IMR-90 (cell line): Measurements from ENCODE around the gene IDH3B. TPM values are rescaled to one million over a fixed set of nuclear protein-coding genes. Genes with fewer than 3 reads are reported as not detected.
"Not testable (repeated sequence)": the region's sequence is repeated elsewhere in the genome, so short reads cannot be mapped to it uniquely, and the experiment has no call there.

Experiments used
- ATAC-seq: fragments of 200-7000 bp; cut with Tn5 transposase; 2 replicates; pipeline ENCODE4 v1.9.1; 2020; ENCODE audit warnings: low read depth, mild to moderate bottlenecking, moderate library complexity
- BruUV-seq: library from RNA; stranded (reverse); fragments of 400-500 nt; replicated peaks from 2 replicates; lab custom pipeline; 2021; lab: Mats Ljungman, UMichigan
- CTCF ChIA-PET: fragments of 300-600 bp; formaldehyde crosslinking; extraction: SDS; loops from one replicate; lab custom pipeline; 2021; ENCODE audit warnings: antibody characterized with exemption; lab: Yijun Ruan, JAX
- POLR2A ChIA-PET: fragments of 300-600 bp; sonication (Branson Sonifier 250); formaldehyde crosslinking; loops from one replicate; lab custom pipeline; 2022; ENCODE audit warnings: antibody characterized with exemption; ENCODE audit not compliant: unreplicated experiment; lab: Charles Lee
- DNase-seq: peaks from one replicate; pipeline ENCODE4 v3.0.0; 2013
- H2AFZ ChIP-seq: replicated peaks from 2 replicates; pipeline ENCODE3; 2013; ENCODE audit warnings: low read length, mild to moderate bottlenecking; ENCODE audit not compliant: poor library complexity
- H2AK5ac ChIP-seq: 2 replicates; pipeline ENCODE4 v1.6.1; 2013; ENCODE audit warnings: low read depth, low read length, inconsistent platforms
- H2AK9ac ChIP-seq: replicated peaks from 2 replicates; pipeline ENCODE3; 2013; ENCODE audit warnings: mild to moderate bottlenecking, low read depth, low read length, moderate library complexity; ENCODE audit not compliant: poor library complexity
- H2BK120ac ChIP-seq: 2 replicates; pipeline ENCODE4 v1.6.1; 2013; ENCODE audit warnings: low read depth, low read length, inconsistent platforms
- H2BK15ac ChIP-seq: 3 replicates; pipeline ENCODE4 v1.6.1; 2013; ENCODE audit warnings: low read depth, low read length, inconsistent platforms
- H2BK20ac ChIP-seq: 2 replicates; pipeline ENCODE4 v1.6.1; 2013; ENCODE audit warnings: low read depth, mild to moderate bottlenecking, inconsistent platforms, low read length, moderate library complexity
- H2BK5ac ChIP-seq: 2 replicates; pipeline ENCODE4 v1.6.1; 2013; ENCODE audit warnings: mild to moderate bottlenecking, low read depth, low read length, inconsistent platforms; ENCODE audit not compliant: poor library complexity, severe bottlenecking
- H3K14ac ChIP-seq: replicated peaks from 2 replicates; pipeline ENCODE4 v1.6.1; 2013; ENCODE audit warnings: low read depth, low read length, inconsistent platforms
- H3K18ac ChIP-seq: 2 replicates; pipeline ENCODE4 v1.6.1; 2013; ENCODE audit warnings: low read depth, low read length, control low read depth
- H3K23ac ChIP-seq: 2 replicates; pipeline ENCODE4 v1.6.1; 2013; ENCODE audit warnings: low read depth, low read length, inconsistent platforms
- H3K27ac ChIP-seq: 2 replicates; pipeline ENCODE4 v1.5.1; 2013; ENCODE audit warnings: mild to moderate bottlenecking, control low read depth, low read length; ENCODE audit not compliant: insufficient read depth
- H3K27me3 ChIP-seq: 2 replicates; pipeline ENCODE4 v1.6.1; 2013; ENCODE audit warnings: low read length; ENCODE audit not compliant: control insufficient read depth, insufficient read depth
- H3K36me3 ChIP-seq: 2 replicates; pipeline ENCODE4 v1.6.1; 2013; ENCODE audit warnings: low read length, mixed read lengths; ENCODE audit not compliant: control insufficient read depth, insufficient read depth
- H3K4ac ChIP-seq: 2 replicates; pipeline ENCODE4 v1.6.1; 2013; ENCODE audit warnings: low read depth, low read length, inconsistent platforms
- H3K4me1 ChIP-seq: 2 replicates; pipeline ENCODE4 v1.6.1; 2013; ENCODE audit warnings: low read length, mixed read lengths; ENCODE audit not compliant: control insufficient read depth, insufficient read depth
- H3K4me2 ChIP-seq: 2 replicates; pipeline ENCODE4 v1.6.1; 2013; ENCODE audit warnings: low read depth, mild to moderate bottlenecking, control low read depth, low read length, moderate library complexity
- H3K4me3 ChIP-seq: 2 replicates; pipeline ENCODE4 v1.5.1; 2013; ENCODE audit warnings: low read depth, mild to moderate bottlenecking, control low read depth, low read length, moderate library complexity; ENCODE audit not compliant: insufficient read depth
- H3K56ac ChIP-seq: 2 replicates; pipeline ENCODE4 v1.6.1; 2013; ENCODE audit warnings: low read length, inconsistent platforms; ENCODE audit not compliant: insufficient read depth; ENCODE audit errors: extremely low read depth
- H3K79me1 ChIP-seq, 2 experiments: 2 replicates each; pipeline ENCODE4 v1.6.1; 2013; ENCODE audit warnings: low read length in 2 of 2, inconsistent platforms in 1 of 2, low read depth in 1 of 2
- H3K9ac ChIP-seq: 2 replicates; pipeline ENCODE4 v1.6.1; 2013; ENCODE audit warnings: low read depth, low read length, control low read depth
- H3K9me1 ChIP-seq: 2 replicates; pipeline ENCODE4 v1.6.1; 2013; ENCODE audit warnings: low read length, inconsistent platforms; ENCODE audit not compliant: insufficient read depth
- H3K9me3 ChIP-seq: 2 replicates; pipeline ENCODE4 v1.6.1; 2013; ENCODE audit warnings: low read length; ENCODE audit not compliant: control insufficient read depth, insufficient read depth
- H4K20me1 ChIP-seq: 2 replicates; pipeline ENCODE4 v1.6.1; 2013; ENCODE audit warnings: low read length, inconsistent platforms; ENCODE audit not compliant: insufficient read depth
- H4K5ac ChIP-seq: 2 replicates; pipeline ENCODE4 v1.6.1; 2013; ENCODE audit warnings: mild to moderate bottlenecking, low read depth, low read length, control low read depth
- H4K8ac ChIP-seq, 2 experiments: 2 replicates each; pipeline ENCODE4 v1.6.1; 2013; ENCODE audit warnings: low read depth in 2 of 2, low read length in 2 of 2, control low read depth in 1 of 2, inconsistent platforms in 1 of 2
- H4K91ac ChIP-seq: 2 replicates; pipeline ENCODE4 v1.6.1; 2013; ENCODE audit warnings: low read depth, low read length, inconsistent platforms; ENCODE audit not compliant: insufficient read depth
- WGBS, 2 experiments: methylation state at CpG; one replicate each; pipeline versions ENCODE4 v1.1.5 to v1.1.7; 2013; ENCODE audit warnings: missing lambda C conversion rate in 2 of 2; ENCODE audit not compliant: insufficient read length in 1 of 2; ENCODE audit errors: extremely low coverage in 2 of 2; 5-methylcytosine and 5-hydroxymethylcytosine counted together
- dilution Hi-C: fragments of 300-500 bp; cut with HindIII; formaldehyde crosslinking; loops from one replicate; pipeline ENCODE4 v1.14.3; 2018; ENCODE audit warnings: low sequenced_read_pairs; ENCODE audit not compliant: unreplicated experiment
- in situ Hi-C: fragments of 300-500 bp; cut with MboI; formaldehyde crosslinking; loops from 3 replicates; pipeline ENCODE4 v1.14.3; 2019; ENCODE audit warnings: low sequenced_read_pairs, inconsistent platforms, mixed read lengths
- intact Hi-C: fragments of 100-400 bp; cut with micrococcal nuclease; formaldehyde crosslinking; loops from 2 replicates; pipeline ENCODE4 v1.10.0; 2022
- polyA plus RNA-seq, 3 experiments: library from polyadenylated mRNA; depleted of rRNA; stranded (reverse); fragments of >200 nt; gene quantifications; 2 replicates each; pipeline ENCODE4 v1.2.3, GENCODE V29; 2012; ENCODE audit warnings: low replicate concordance in 1 of 3
- total RNA-seq: library from RNA; depleted of rRNA; stranded (reverse); fragments of >200 nt; gene quantifications from 2 replicates; pipeline ENCODE4 v1.2.3, GENCODE V29; 2012

Gene IDH3B
- total and polyA plus RNA-seq, 2 of the 4 experiments (the other 2 are of a cell fraction): 151 to 160 TPM

GRCh38 chr20:2684817-2685216, 20.8 kb upstream of the IDH3B start:
- H3K9me1 ChIP-seq, H3K18ac ChIP-seq, H3K9me3 ChIP-seq, H2BK20ac ChIP-seq, H3K36me3 ChIP-seq, intact Hi-C loops, H3K14ac ChIP-seq, dilution Hi-C loops, H3K4ac ChIP-seq, H2BK120ac ChIP-seq, H3K4me3 ChIP-seq, H3K4me2 ChIP-seq, H3K23ac ChIP-seq, H3K4me1 ChIP-seq, DNase-seq, H3K27ac ChIP-seq, CTCF ChIA-PET, H2BK15ac ChIP-seq, H4K8ac ChIP-seq, H2AK9ac ChIP-seq, POLR2A ChIA-PET, H2AFZ ChIP-seq, H3K9ac ChIP-seq, H4K20me1 ChIP-seq, ATAC-seq, H4K91ac ChIP-seq, in situ Hi-C loops, H2BK5ac ChIP-seq, H2AK5ac ChIP-seq, H3K56ac ChIP-seq, H4K5ac ChIP-seq, BruUV-seq, H3K79me1 ChIP-seq: not testable (repeated sequence)
- WGBS, 2 experiments: no CpG with 5 or more reads among the region's 4 CpGs
- H3K27me3 ChIP-seq: peaks cover 21% of the 10 kb centered on the region

DNA sequence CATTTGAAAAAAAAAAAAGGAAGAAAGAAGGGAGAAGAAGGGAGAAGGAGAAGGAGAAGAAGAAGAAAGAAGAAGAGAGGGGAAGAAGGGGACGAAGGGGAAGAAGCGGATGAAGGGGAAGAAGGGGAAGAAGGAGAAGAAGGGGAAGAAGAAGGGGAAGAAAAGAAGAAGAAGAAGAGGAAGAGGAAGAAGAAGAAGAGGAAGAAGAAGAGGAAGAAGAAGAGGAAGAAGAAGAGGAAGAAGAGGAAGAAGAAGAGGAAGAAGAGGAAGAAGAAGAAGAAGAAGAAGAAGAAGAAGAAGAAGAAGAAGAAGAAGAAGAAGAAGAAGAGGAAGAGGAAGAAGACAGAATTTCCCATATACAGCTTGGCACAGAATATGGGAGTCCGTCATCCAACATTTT, 18.0 kb upstream of the IDH3B start:
- DNase-seq, H3K4me1 ChIP-seq, H3K9me3 ChIP-seq, H2AFZ ChIP-seq, H3K4me3 ChIP-seq, H2BK120ac ChIP-seq, H3K14ac ChIP-seq, CTCF ChIA-PET, H4K8ac ChIP-seq, H2BK5ac ChIP-seq, intact Hi-C loops, H4K91ac ChIP-seq, H2BK15ac ChIP-seq, H3K9me1 ChIP-seq, H3K79me1 ChIP-seq, H3K56ac ChIP-seq, H2BK20ac ChIP-seq, H4K5ac ChIP-seq, H3K36me3 ChIP-seq, H2AK5ac ChIP-seq, dilution Hi-C loops, H3K4ac ChIP-seq, H2AK9ac ChIP-seq, ATAC-seq, H3K18ac ChIP-seq, H3K9ac ChIP-seq, BruUV-seq, in situ Hi-C loops, H4K20me1 ChIP-seq, H3K27ac ChIP-seq, H3K23ac ChIP-seq, H3K4me2 ChIP-seq, POLR2A ChIA-PET: not testable (repeated sequence)
- H3K27me3 ChIP-seq: peaks cover 22% of the 10 kb centered on the region
- WGBS, 2 experiments: 75 to 100% methylated on average over 1 to 2 of the region's 3 CpGs
